Measurements from ENCODE around the gene DDI1. TPM values are rescaled to one million over a fixed set of nuclear protein-coding genes. Genes with fewer than 3 reads are reported as not detected.

The DDI1 gene
- total RNA-seq, 2 donors from 2014 or later = not detected

DNA sequence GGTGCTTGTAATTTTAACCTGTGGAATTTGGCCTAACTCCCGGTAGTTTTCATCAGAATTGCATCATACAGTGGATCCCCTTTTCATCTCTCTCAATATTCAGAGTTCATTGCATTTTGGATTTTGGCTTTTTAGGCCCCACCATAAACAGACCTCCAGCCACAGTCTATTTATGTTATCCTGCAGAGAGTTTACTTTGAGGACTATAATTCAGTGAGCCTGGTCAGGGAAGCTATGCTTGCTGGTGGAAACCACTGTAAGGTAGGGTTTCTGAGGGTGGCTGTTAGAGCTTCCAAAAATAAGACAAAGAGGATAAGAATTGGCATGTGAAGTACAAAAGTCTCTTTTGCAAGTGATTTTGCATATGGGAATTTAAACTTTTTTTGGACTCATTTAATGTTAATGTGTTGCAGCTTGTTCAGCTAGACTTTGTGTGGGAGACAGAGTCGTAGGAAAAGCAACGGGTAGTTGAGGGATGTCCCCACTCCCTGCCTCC lies 34.8 kb upstream of the DDI1 start:
- Histone ChIP-seq H3K27me3 (no peaks in the 10 kb centered on the region), H3K4me1 (peaks cover 8% of the 10 kb centered on the region), H3K4me3 (no peak overlapping the region), H3K27ac (no peak overlapping the region), H3K9me3 (no peaks in the 10 kb centered on the region), H3K36me3 (replicated peaks in 1 of 2; ENCODE audit: insufficient read depth in 1 of 2, low read depth in 2 of 2) (no peaks in the 10 kb centered on the region)
- intact Hi-C loops (cut with DNase I) = no loop called here
- no peak for TF ChIP-seq POLR2A (IDR thresholded peaks at IDR 0.05)
- TF ChIP-seq, protein P1, sequence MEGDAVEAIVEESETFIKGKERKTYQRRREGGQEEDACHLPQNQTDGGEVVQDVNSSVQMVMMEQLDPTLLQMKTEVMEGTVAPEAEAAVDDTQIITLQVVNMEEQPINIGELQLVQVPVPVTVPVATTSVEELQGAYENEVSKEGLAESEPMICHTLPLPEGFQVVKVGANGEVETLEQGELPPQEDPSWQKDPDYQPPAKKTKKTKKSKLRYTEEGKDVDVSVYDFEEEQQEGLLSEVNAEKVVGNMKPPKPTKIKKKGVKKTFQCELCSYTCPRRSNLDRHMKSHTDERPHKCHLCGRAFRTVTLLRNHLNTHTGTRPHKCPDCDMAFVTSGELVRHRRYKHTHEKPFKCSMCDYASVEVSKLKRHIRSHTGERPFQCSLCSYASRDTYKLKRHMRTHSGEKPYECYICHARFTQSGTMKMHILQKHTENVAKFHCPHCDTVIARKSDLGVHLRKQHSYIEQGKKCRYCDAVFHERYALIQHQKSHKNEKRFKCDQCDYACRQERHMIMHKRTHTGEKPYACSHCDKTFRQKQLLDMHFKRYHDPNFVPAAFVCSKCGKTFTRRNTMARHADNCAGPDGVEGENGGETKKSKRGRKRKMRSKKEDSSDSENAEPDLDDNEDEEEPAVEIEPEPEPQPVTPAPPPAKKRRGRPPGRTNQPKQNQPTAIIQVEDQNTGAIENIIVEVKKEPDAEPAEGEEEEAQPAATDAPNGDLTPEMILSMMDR (IDR thresholded peaks at IDR 0.05) = no peak
- ATAC-seq = no peak
- WGBS, 2 donors = 78 to 86% methylated on average over 3 of the region's 3 CpGs
- no peak for DNase-seq

DNA sequence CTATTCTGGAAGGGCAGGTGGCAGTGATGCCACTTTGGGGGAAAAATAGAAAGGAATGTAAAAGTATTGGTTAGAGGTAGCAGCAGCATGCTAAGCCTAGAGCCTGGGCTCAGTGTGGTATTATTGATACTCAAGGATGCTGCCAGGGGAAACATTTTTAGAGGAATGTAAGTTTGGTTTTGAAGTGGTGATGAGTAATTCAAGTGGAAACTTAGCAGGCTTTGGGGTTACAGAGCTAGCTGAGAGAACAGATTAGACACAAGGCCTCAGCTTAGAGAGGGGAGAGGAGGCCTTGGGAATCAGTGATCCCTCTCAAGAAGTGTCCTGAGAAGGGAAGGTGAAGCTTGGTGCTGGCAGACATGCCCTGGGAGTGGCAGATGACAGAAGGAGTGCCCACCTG lies 32.9 kb upstream of the DDI1 start:
- H3K4me3 ChIP-seq = no peak overlapping the region
- H3K9me3 ChIP-seq = no peaks in the 10 kb centered on the region
- H3K36me3 ChIP-seq (replicated peaks in 1 of 2; ENCODE audit: insufficient read depth in 1 of 2, low read depth in 2 of 2) = no peaks in the 10 kb centered on the region
- H3K4me1 ChIP-seq = peaks cover 8% of the 10 kb centered on the region
- H3K27me3 ChIP-seq = no peaks in the 10 kb centered on the region
- intact Hi-C loops (cut with DNase I) = no loop called here
- DNase-seq (no peak), ATAC-seq (no peak)
- TF ChIP-seq, protein P1 (IDR thresholded peaks at IDR 0.05) = no peak
- no peak for TF ChIP-seq POLR2A (IDR thresholded peaks at IDR 0.05)
- no peak overlapping the region for H3K27ac ChIP-seq

DNA sequence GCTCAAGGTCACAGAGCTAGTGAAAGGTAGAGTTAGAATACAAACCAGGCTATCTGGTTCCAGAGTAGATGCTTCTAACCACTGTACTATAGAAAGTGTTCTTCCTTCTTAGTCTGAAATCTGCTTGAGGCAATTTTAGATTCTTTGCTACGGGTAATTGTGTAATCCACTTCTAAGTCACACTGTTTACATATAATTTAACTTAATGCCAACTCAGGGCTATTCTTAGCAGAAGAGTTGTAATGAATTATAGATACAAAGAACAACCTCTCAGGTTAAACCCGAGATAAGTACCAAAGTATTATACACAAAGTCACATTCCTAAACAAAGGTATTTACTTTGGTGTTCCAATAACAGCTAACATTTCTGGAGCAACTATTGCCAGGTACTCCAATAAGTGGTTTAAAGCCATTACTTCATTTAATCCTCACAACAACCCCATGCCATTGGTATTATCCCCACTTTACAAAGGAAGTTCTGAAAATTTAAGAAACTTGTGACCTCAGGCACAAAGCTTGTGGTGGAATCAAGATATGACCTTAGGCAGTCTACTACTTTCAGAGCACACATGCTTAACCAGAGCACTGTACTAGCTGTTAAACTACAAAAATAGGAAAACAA lies 31.1 kb upstream of the DDI1 start:
- H3K27ac ChIP-seq = no peak overlapping the region
- TF ChIP-seq, protein P1 (IDR thresholded peaks at IDR 0.05) = no peak
- no peak for TF ChIP-seq POLR2A (IDR thresholded peaks at IDR 0.05)
- H3K9me3 ChIP-seq = no peaks in the 10 kb centered on the region
- DNase-seq = no peak
- intact Hi-C loops (cut with DNase I) = no loop called here
- WGBS, 2 donors = 6 to 18% methylated on average over 2 of the region's 2 CpGs
- no peaks in the 10 kb centered on the region for H3K36me3 ChIP-seq (replicated peaks in 1 of 2; ENCODE audit: insufficient read depth in 1 of 2, low read depth in 2 of 2)
- H3K4me3 ChIP-seq = no peak overlapping the region
- H3K27me3 ChIP-seq = no peaks in the 10 kb centered on the region
- ATAC-seq = no peak
- H3K4me1 ChIP-seq = peaks cover 8% of the 10 kb centered on the region

DNA sequence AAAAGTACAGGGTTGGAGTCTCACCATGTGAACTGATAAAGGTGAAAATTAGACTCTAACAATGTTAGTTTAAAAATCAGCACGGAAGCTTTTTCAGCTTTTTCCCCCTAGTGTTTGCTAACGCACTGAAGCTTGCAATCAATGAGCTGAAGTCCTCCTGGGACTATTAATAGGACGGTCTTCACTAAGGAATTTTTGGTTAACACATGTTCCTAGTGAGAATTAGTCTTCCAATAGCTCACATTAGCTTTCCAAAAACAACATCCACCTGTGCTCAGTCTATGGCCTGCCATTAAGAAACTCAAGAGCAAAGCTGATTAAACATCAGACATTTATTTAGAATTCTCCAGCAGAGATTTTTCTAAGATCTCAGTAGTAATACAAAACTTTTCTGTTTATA lies 26.7 kb upstream of the DDI1 start:
- TF ChIP-seq, protein P1 (IDR thresholded peaks at IDR 0.05) = no peak
- no peak for TF ChIP-seq POLR2A (IDR thresholded peaks at IDR 0.05)
- H3K27ac ChIP-seq = no peak overlapping the region
- H3K9me3 ChIP-seq = no peaks in the 10 kb centered on the region
- intact Hi-C loops (cut with DNase I) = no loop called here
- no peak overlapping the region for H3K4me3 ChIP-seq
- no peaks in the 10 kb centered on the region for H3K27me3 ChIP-seq
- DNase-seq (no peak), ATAC-seq (no peak)
- H3K4me1 ChIP-seq = peaks cover 8% of the 10 kb centered on the region
- 56 to 70% methylated on average over 3 of the region's 3 CpGs for WGBS, 2 donors
- H3K36me3 ChIP-seq (replicated peaks in 1 of 2; ENCODE audit: insufficient read depth in 1 of 2, low read depth in 2 of 2) = no peaks in the 10 kb centered on the region

DNA sequence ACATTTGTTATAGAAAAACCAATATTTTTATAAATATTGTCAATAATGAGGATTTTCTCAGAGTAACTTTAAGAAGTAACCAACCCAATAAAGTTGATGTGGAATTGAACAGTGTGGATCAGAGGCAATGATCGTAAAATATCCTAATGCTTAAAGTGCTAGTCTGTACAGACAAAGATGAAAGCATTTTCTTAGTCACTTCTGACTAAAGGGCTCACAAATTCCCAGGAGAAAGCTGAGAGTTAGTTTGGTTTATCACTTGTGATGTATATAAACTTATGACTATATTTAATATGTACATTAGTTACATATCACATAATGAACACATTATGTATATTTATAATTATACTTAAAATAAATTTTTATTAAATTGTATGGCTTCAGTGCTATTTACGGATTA lies 25.4 kb upstream of the DDI1 start:
- ATAC-seq = no peak
- Histone ChIP-seq H3K27ac (no peak overlapping the region), H3K36me3 (replicated peaks in 1 of 2; ENCODE audit: insufficient read depth in 1 of 2, low read depth in 2 of 2) (no peaks in the 10 kb centered on the region), H3K9me3 (no peaks in the 10 kb centered on the region), H3K27me3 (no peaks in the 10 kb centered on the region), H3K4me3 (no peak overlapping the region), H3K4me1 (peaks cover 6% of the 10 kb centered on the region)
- TF ChIP-seq, protein P1 (IDR thresholded peaks at IDR 0.05) = no peak
- TF ChIP-seq POLR2A (IDR thresholded peaks at IDR 0.05) = no peak
- DNase-seq = no peak
- 88 to 93% methylated on average over 2 of the region's 2 CpGs for WGBS, 2 donors
- intact Hi-C loops (cut with DNase I) = no loop called here
